ENCODE results near the gene VDAC1.

VDAC1 gene

DNA sequence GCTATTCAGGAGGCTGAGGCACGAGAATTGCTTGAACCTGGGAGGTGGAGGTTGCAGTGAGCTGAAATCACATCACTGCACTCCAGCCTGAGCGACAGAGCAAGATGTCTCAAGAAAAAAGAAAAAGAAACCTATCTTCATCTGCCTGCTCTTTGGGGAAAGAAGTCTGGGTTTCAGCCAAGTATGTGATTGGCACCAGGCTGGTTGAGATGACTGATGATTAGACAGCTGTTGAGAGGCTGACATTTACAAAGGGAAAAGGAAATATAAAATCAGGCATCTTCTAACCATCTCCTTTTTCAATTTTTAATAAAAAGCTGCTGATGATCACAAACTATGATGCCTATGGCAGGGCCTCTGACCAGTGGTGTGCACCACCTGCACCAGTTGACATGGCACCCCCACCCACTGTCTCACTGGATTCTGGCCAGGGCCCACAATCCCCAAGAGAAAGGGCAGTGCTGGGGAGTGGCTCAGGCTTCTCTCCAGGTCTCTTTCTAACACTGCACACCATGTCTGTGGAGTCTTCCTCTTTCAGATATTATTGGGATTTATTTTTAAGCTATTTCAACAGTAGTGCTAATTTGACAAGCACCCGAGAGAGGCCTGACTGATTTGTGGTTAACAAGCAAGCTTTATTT is 19.1 kb downstream of the VDAC1 start:
- TF ChIP-seq CTCF (conservative IDR thresholded peaks at IDR 0.05; ENCODE audit: low read depth, low read length), result no peak
- H3K36me3 ChIP-seq (ENCODE audit: insufficient read depth), result peaks cover 14% of the 10 kb centered on the region; the same call in 1 of the 2 replicates
- H3K79me2 ChIP-seq (ENCODE audit: insufficient read depth, low read depth), result peaks cover 26% of the 10 kb centered on the region
- no peak overlapping the region for H3K4me3 ChIP-seq (IDR thresholded peaks at IDR 0.05; ENCODE audit: insufficient read depth, low read depth, low read length)
- H3K27me3 ChIP-seq (ENCODE audit: insufficient read depth, low read depth), result no peaks in the 10 kb centered on the region
- peaks cover 27% of the 10 kb centered on the region for H3K4me1 ChIP-seq (ENCODE audit: low read depth, poor library complexity, severe bottlenecking)
- no peak overlapping the region for H3K9ac ChIP-seq
- H2AFZ ChIP-seq (ENCODE audit: low read depth), result no peak overlapping the region
- H3K4me2 ChIP-seq, result no peak overlapping the region
- H4K20me1 ChIP-seq (ENCODE audit: insufficient read depth), result 0 out of 2 replicates have a peak, but pooled peaks cover 3% of the 10 kb centered on the region
- peak overlapping the region; percentile 25; the same call in 1 of the 2 replicates for H3K27ac ChIP-seq

DNA sequence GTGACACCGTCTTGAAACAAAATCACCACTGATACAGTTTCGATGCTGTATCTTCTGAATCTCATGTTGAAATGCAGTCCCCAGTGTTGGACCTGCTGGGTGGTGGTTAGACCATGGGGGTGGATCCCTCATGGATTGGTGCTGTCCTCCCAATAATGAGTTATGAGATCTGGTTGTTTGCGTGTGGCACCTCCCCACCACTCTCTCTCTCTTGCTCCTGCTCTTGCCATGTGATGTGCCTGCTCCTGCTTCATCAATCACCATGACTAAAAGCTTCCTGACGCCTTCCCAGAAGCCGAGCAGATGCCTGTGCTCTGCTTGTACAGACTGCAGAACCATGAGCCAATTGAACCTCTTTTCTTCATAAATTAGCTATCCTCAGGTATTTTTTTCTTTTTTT is 21.1 kb downstream of the VDAC1 start:
- Histone ChIP-seq H3K9ac (no peak overlapping the region), H3K79me2 (ENCODE audit: insufficient read depth, low read depth) (peaks cover 20% of the 10 kb centered on the region), H3K4me3 (IDR thresholded peaks at IDR 0.05; ENCODE audit: insufficient read depth, low read depth, low read length) (no peak overlapping the region), H2AFZ (ENCODE audit: low read depth) (no peak overlapping the region), H3K27me3 (ENCODE audit: insufficient read depth, low read depth) (no peaks in the 10 kb centered on the region), H3K27ac (no peak overlapping the region), H4K20me1 (ENCODE audit: insufficient read depth) (0 out of 2 replicates have a peak, but pooled peaks cover under 1% of the 10 kb centered on the region), H3K36me3 (ENCODE audit: insufficient read depth) (peaks cover 1% of the 10 kb centered on the region; the same call in 1 of the 2 replicates), H3K4me2 (no peak overlapping the region), H3K4me1 (ENCODE audit: low read depth, poor library complexity, severe bottlenecking) (peaks cover 42% of the 10 kb centered on the region)
- no peak for TF ChIP-seq CTCF (conservative IDR thresholded peaks at IDR 0.05; ENCODE audit: low read depth, low read length)

DNA sequence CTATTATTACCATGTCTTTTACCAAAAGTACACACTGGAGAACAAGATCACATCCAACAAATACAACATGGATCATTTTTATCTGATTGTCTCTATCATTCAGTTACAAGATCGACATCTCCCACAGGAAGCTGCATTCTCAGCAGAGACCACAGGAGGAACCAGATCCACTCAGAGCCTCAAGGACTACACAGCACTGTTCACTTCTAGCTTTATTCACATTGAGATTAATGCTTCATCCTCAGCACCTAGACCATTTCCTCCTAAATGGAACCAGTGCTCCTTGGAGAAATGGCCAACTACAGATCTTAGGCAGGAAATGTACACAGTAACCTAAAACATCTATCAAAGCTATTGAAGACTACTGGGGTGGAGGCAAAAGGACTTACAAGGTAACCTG is 23.1 kb downstream of the VDAC1 start:
- H2AFZ ChIP-seq (ENCODE audit: low read depth), result no peak overlapping the region
- H3K79me2 ChIP-seq (ENCODE audit: insufficient read depth, low read depth), result peaks cover 6% of the 10 kb centered on the region
- H3K27me3 ChIP-seq (ENCODE audit: insufficient read depth, low read depth), result no peaks in the 10 kb centered on the region
- H3K4me2 ChIP-seq, result no peak overlapping the region
- H4K20me1 ChIP-seq (ENCODE audit: insufficient read depth), result no peaks in the 10 kb centered on the region
- H3K4me3 ChIP-seq (IDR thresholded peaks at IDR 0.05; ENCODE audit: insufficient read depth, low read depth, low read length), result no peak overlapping the region
- H3K9ac ChIP-seq, result no peak overlapping the region
- H3K4me1 ChIP-seq (ENCODE audit: low read depth, poor library complexity, severe bottlenecking), result peaks cover 56% of the 10 kb centered on the region
- H3K27ac ChIP-seq, result no peak overlapping the region
- H3K36me3 ChIP-seq (ENCODE audit: insufficient read depth), result no peaks in the 10 kb centered on the region; the same call in 1 of the 2 replicates
- no peak for TF ChIP-seq CTCF (conservative IDR thresholded peaks at IDR 0.05; ENCODE audit: low read depth, low read length)

DNA sequence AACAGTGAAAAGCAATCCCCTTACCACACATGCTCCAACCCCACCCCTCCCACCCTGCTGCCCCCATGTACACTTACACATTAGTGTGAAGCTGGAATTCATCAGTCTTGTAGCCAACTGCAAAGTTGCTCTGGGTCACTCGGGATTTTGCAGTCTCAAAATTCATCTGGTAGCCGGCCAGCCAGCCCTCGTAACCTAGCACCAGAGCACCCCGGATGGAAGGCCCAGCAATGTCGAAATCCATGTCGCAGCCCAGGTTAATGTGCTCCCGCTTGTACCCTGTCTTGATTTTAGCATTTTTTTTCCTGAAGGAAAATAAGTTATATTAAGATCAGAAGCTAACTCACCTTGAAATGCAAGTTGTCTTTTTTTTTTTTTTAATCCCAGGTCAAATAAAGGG is 24.1 kb downstream of the VDAC1 start:
- H3K4me2 ChIP-seq, result no peak overlapping the region
- no peak overlapping the region for H3K4me3 ChIP-seq (IDR thresholded peaks at IDR 0.05; ENCODE audit: insufficient read depth, low read depth, low read length)
- no peaks in the 10 kb centered on the region for H3K27me3 ChIP-seq (ENCODE audit: insufficient read depth, low read depth)
- TF ChIP-seq CTCF (conservative IDR thresholded peaks at IDR 0.05; ENCODE audit: low read depth, low read length), result no peak
- no peaks in the 10 kb centered on the region for H4K20me1 ChIP-seq (ENCODE audit: insufficient read depth)
- peaks cover 6% of the 10 kb centered on the region for H3K79me2 ChIP-seq (ENCODE audit: insufficient read depth, low read depth)
- H3K36me3 ChIP-seq (ENCODE audit: insufficient read depth), result peaks cover 5% of the 10 kb centered on the region; the same call in 1 of the 2 replicates
- no peak overlapping the region for H3K9ac ChIP-seq
- peaks cover 53% of the 10 kb centered on the region for H3K4me1 ChIP-seq (ENCODE audit: low read depth, poor library complexity, severe bottlenecking)
- no peak overlapping the region for H3K27ac ChIP-seq
- H2AFZ ChIP-seq (ENCODE audit: low read depth), result no peak overlapping the region

All from KMS-11 (cell line).